Fibroblast of lung (primary cell): ENCODE measurements around the gene MAN1A1. TPM values are rescaled to one million over a fixed set of nuclear protein-coding genes. Genes with fewer than 3 reads are reported as not detected.

Source experiments
- DNase-seq, 2 donors: peaks; one replicate each; pipeline versions ENCODE4 v3.0.0 to v3.0.0-alpha.2; 2010; ENCODE audit warnings: low read depth in 2 of 2
- H2AFZ ChIP-seq: 2 replicates; pipeline ENCODE4 v1.5.1; 2012; ENCODE audit warnings: low read length, control low read depth, inconsistent platforms
- H3K27ac ChIP-seq: 2 replicates; pipeline ENCODE4 v1.5.1; 2011; ENCODE audit warnings: low read length, control low read depth; ENCODE audit not compliant: insufficient read depth
- H3K27me3 ChIP-seq: 2 replicates; pipeline ENCODE4 v1.5.1; 2011; ENCODE audit warnings: mild to moderate bottlenecking, low read length; ENCODE audit not compliant: control insufficient read depth, insufficient read depth
- H3K36me3 ChIP-seq: 2 replicates; pipeline ENCODE4 v1.5.1; 2011; ENCODE audit warnings: low read length; ENCODE audit not compliant: control insufficient read depth, insufficient read depth
- H3K4me1 ChIP-seq: 2 replicates; pipeline ENCODE4 v1.5.1; 2011; ENCODE audit warnings: low read length; ENCODE audit not compliant: control insufficient read depth, insufficient read depth; ENCODE audit errors: extremely low read depth
- H3K4me2 ChIP-seq: 2 replicates; pipeline ENCODE4 v1.5.1; 2011; ENCODE audit warnings: low read length, control low read depth; ENCODE audit not compliant: insufficient read depth; ENCODE audit errors: extremely low read depth
- H3K4me3 ChIP-seq, 4 experiments: fragments of 200-600 bp in 1 of 4; sonication (generic) in 1 of 4; replicated peaks in 1 of 4; 2 replicates each; pipeline ENCODE4 v1.5.1; 2011 to 2016; ENCODE audit warnings: low read length in 4 of 4, low read depth in 3 of 4, mild to moderate bottlenecking in 3 of 4, control low read depth in 2 of 4, inconsistent platforms in 1 of 4, mixed read lengths in 1 of 4; ENCODE audit not compliant: insufficient read depth in 1 of 4; ENCODE audit errors: control extremely low read depth in 1 of 4
- H3K79me2 ChIP-seq: 2 replicates; pipeline ENCODE4 v1.5.1; 2012; ENCODE audit warnings: mild to moderate bottlenecking, low read length, inconsistent platforms; ENCODE audit not compliant: control insufficient read depth, insufficient read depth
- H3K9ac ChIP-seq: 2 replicates; pipeline ENCODE4 v1.5.1; 2011; ENCODE audit warnings: mild to moderate bottlenecking, low read length, control low read depth; ENCODE audit not compliant: insufficient read depth
- H3K9me3 ChIP-seq: 2 replicates; pipeline ENCODE4 v1.5.1; 2012; ENCODE audit warnings: low read depth, low read length; ENCODE audit not compliant: control insufficient read depth, insufficient read depth
- H4K20me1 ChIP-seq: 2 replicates; pipeline ENCODE4 v1.5.1; 2011; ENCODE audit warnings: low read length; ENCODE audit not compliant: control insufficient read depth, insufficient read depth; ENCODE audit errors: extremely low read depth
- EZH2 ChIP-seq: IDR thresholded peaks from 2 replicates; pipeline ENCODE4 v1.5.1; 2012; ENCODE audit warnings: low read length, control low read depth, mild to moderate bottlenecking; ENCODE audit errors: missing control alignments
- polyA plus RNA-seq, 2 donors: library from polyadenylated mRNA; depleted of rRNA in 1 of 2; stranded (reverse) in 1 of 2; unstranded in 1 of 2; fragments of >200 nt; gene quantifications; 2 replicates each; pipeline ENCODE4 v1.2.1, GENCODE V29; 2011 to 2012; ENCODE audit warnings: missing spikeins in 1 of 2
- total RNA-seq: library from RNA; depleted of rRNA; stranded (reverse); fragments of >200 nt; gene quantifications from 2 replicates; pipeline ENCODE4 v1.2.1, GENCODE V29; 2014
- TF ChIP-seq, protein P1 (sequence below), 2 donors: IDR thresholded peaks in 1 of 2; conservative IDR thresholded peaks in 1 of 2; 1 replicate in 1 of 2; 2 replicates in 1 of 2; pipeline ENCODE4 v1.5.1; 2011 to 2012; ENCODE audit warnings: low read length in 2 of 2, control low read depth in 1 of 2, inconsistent platforms in 1 of 2, low read depth in 1 of 2, mild to moderate bottlenecking in 1 of 2

Gene MAN1A1
- total and polyA plus RNA-seq, 2 donors (not counting 1 experiment from before 2014, with no cell fraction given), result 39.5 to 120 TPM

DNA sequence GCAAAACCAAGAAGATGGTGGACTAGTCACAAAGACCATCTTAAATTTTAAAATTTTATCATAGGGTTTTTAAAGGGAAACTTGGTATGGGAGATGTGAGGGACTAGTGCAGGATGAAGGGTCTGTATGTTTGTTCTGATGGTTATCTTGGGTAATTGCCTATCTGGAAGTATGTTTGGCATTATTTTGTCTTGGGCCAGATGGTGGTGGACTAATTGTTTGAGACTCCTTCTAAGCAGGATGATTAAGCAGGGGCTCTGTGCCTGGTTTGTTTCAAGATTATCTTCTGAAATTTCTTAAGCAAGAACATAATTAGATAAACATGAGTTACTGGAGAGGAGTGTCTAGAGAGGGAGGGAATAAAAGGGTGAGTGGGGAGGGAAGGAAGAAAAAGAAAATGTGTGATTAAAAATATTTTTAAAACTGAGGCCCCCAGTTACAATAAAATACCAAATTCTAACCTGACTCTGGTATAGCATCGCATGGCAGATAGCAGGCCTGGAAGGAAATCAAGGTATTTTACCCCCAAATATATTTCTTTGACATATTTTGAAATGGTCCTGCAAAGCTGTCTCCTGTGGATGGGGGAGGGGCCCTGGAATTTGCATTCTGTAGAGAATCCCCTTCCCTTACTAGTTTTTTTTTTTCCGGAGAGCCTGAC is 221.2 kb downstream of the MAN1A1 start:
- peak; percentile 24 to 33 for DNase-seq
- H4K20me1 ChIP-seq, result no peaks in the 10 kb centered on the region
- no peak overlapping the region for H3K4me3 ChIP-seq
- H3K9ac ChIP-seq, result no peak overlapping the region
- H3K27ac ChIP-seq, result no peak overlapping the region
- H2AFZ ChIP-seq, result no peak overlapping the region
- no peaks in the 10 kb centered on the region for H3K9me3 ChIP-seq
- peaks cover 2% of the 10 kb centered on the region for H3K4me1 ChIP-seq
- no peaks in the 10 kb centered on the region for H3K79me2 ChIP-seq
- H3K36me3 ChIP-seq, result no peaks in the 10 kb centered on the region
- no peaks in the 10 kb centered on the region for H3K27me3 ChIP-seq
- no peak overlapping the region for H3K4me2 ChIP-seq
- no peak for TF ChIP-seq EZH2
- TF ChIP-seq, protein P1, sequence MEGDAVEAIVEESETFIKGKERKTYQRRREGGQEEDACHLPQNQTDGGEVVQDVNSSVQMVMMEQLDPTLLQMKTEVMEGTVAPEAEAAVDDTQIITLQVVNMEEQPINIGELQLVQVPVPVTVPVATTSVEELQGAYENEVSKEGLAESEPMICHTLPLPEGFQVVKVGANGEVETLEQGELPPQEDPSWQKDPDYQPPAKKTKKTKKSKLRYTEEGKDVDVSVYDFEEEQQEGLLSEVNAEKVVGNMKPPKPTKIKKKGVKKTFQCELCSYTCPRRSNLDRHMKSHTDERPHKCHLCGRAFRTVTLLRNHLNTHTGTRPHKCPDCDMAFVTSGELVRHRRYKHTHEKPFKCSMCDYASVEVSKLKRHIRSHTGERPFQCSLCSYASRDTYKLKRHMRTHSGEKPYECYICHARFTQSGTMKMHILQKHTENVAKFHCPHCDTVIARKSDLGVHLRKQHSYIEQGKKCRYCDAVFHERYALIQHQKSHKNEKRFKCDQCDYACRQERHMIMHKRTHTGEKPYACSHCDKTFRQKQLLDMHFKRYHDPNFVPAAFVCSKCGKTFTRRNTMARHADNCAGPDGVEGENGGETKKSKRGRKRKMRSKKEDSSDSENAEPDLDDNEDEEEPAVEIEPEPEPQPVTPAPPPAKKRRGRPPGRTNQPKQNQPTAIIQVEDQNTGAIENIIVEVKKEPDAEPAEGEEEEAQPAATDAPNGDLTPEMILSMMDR (conservative IDR thresholded peaks at IDR 0.05 in 1 of 2, IDR thresholded peaks at IDR 0.05 in 1 of 2; ENCODE audit: low read depth in 1 of 2, low read length in 2 of 2), result no peak

DNA sequence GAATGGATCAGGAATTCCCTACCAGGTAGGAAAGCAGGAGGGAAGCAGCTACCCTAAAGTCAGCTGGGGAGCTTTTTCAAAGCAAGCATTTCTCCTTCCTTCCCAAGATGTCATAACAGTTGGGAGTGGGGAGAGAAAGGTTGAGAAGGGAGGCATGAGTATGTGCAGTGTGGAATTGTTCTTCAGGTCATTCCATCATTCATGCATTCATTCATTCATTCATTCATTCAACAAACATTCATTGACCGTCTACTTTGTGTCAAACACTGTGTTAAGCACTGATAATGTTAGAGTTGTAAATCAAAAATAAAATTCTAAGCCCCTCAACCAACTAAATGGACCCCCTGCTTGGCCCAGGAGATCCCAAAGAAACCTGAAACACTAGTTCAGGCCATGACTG is 221.9 kb downstream of the MAN1A1 start:
- DNase-seq, result no peak
- no peak overlapping the region for H3K9ac ChIP-seq
- H3K27me3 ChIP-seq, result no peaks in the 10 kb centered on the region
- no peak overlapping the region for H3K4me2 ChIP-seq
- H4K20me1 ChIP-seq, result no peaks in the 10 kb centered on the region
- H3K36me3 ChIP-seq, result no peaks in the 10 kb centered on the region
- no peaks in the 10 kb centered on the region for H3K79me2 ChIP-seq
- TF ChIP-seq, protein P1 (conservative IDR thresholded peaks at IDR 0.05 in 1 of 2, IDR thresholded peaks at IDR 0.05 in 1 of 2; ENCODE audit: low read depth in 1 of 2, low read length in 2 of 2), result no peak
- no peak for TF ChIP-seq EZH2
- H3K9me3 ChIP-seq, result no peaks in the 10 kb centered on the region
- H3K4me1 ChIP-seq, result peaks cover 2% of the 10 kb centered on the region
- no peak overlapping the region for H3K4me3 ChIP-seq
- H3K27ac ChIP-seq, result no peak overlapping the region
- H2AFZ ChIP-seq, result no peak overlapping the region
